SH-SY5Y (cell line): Measurements from ENCODE around the gene SPAG4.

Experiments used
- GATA2 ChIP-seq: IDR thresholded peaks from 2 replicates; pipeline ENCODE4 v1.6.1; 2011; ENCODE audit warnings: mild to moderate bottlenecking, low read depth, low read length
- GATA3 ChIP-seq: IDR thresholded peaks from 2 replicates; pipeline ENCODE4 v1.6.1; 2011; ENCODE audit warnings: low read depth, mild to moderate bottlenecking, low read length, moderate library complexity

DNA sequence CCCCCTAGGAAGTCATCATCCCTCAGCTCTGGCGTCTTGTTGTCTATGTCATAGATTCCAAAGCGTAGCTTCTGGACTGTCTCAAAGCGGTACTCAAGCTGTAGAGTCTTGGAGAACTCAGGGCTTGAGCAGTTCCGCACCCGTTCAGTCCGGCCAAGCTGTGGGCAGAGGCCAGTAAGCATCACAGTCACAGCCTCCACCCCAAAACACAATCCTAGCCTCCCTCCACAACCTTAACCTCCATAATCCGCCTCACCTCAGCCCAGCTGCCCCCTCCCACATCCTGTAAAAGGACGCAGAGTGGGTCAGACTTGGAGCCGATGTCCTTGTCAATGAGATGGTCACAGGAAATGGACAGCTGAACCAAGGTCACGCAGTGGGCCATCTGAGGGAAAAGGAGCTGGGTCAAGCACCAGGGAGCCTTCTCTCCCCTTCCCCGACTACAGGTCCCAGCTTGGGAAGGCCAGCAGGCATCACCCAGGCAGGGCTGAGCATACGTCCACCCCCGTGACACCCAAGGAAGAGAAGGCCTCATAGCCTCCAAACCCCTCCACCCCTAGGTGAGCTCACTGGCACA lies 17.0 kb downstream of the SPAG4 start:
- TF ChIP-seq GATA3 (no peak), GATA2 (no peak)
